SU-DHL-6 (cell line): ENCODE measurements around the gene PLCB1.
"Not testable (repeated sequence)": the region's sequence is repeated elsewhere in the genome, so short reads cannot be mapped to it uniquely, and the experiment has no call there.

Experiments
- CTCF ChIP-seq: fragments of 200-600 bp; sonication (generic); IDR thresholded peaks from one replicate; pipeline ENCODE4 v1.5.1; 2017; ENCODE audit warnings: antibody characterized with exemption, mild to moderate bottlenecking, low read length, moderate library complexity; ENCODE audit not compliant: insufficient read depth, poor library complexity, severe bottlenecking
- EZH2phosphoT487 ChIP-seq: fragments of 200-600 bp; sonication (generic), shearing (Covaris generic); conservative IDR thresholded peaks from 2 replicates; pipeline ENCODE4 v1.6.1; 2018; ENCODE audit warnings: mild to moderate bottlenecking, antibody characterized with exemption, low read length, moderate library complexity, mixed read lengths

GRCh38 chr20:8379125-8379524, 247.1 kb downstream of the PLCB1 start:
- TF ChIP-seq CTCF, EZH2phosphoT487: not testable (repeated sequence)
